Heart left ventricle (tissue), 16 donors: ENCODE results near the gene EIF4G3. TPM values are rescaled to one million over a fixed set of nuclear protein-coding genes. Genes with fewer than 3 reads are reported as not detected.

Source experiments
- ATAC-seq, 4 donors: fragments of 200-7000 bp; cut with Tn5 transposase; one replicate each; pipeline ENCODE4 v1.9.1; 2020 to 2022; ENCODE audit warnings: moderate library complexity in 4 of 4, mild to moderate bottlenecking in 3 of 4, moderate number of reproducible peaks in 1 of 4
- DNase-seq, 5 donors: peaks; one replicate each; pipeline ENCODE4 v3.0.0-alpha.2; 2020
- H3K27ac ChIP-seq, 12 donors: fragments of 200-600 bp; sonication (generic) in 4 of 12; one replicate each; pipeline versions ENCODE4 v1.5.0 to v1.8.0; 2016 to 2022; ENCODE audit warnings: mild to moderate bottlenecking in 2 of 12
- H3K27me3 ChIP-seq, 9 donors: fragments of 200-600 bp; sonication (generic) in 2 of 9; one replicate each; pipeline versions ENCODE4 v1.5.1 to v1.8.0; 2016 to 2022; ENCODE audit warnings: mild to moderate bottlenecking in 3 of 9
- H3K36me3 ChIP-seq, 9 donors: fragments of 200-600 bp; sonication (generic) in 2 of 9; one replicate each; pipeline versions ENCODE4 v1.5.0 to v1.8.0; 2018 to 2022; ENCODE audit warnings: mild to moderate bottlenecking in 2 of 9
- H3K4me1 ChIP-seq, 12 donors: fragments of 200-600 bp; sonication (generic) in 4 of 12; one replicate each; pipeline versions ENCODE4 v1.5.0 to v1.8.0; 2016 to 2022; ENCODE audit warnings: mild to moderate bottlenecking in 3 of 12
- H3K4me3 ChIP-seq, 12 donors: fragments of 200-600 bp; sonication (generic) in 4 of 12; one replicate each; pipeline versions ENCODE4 v1.5.0 to v1.8.0; 2017 to 2022; ENCODE audit warnings: mild to moderate bottlenecking in 9 of 12, moderate library complexity in 4 of 12
- H3K9me3 ChIP-seq, 12 donors: fragments of 200-600 bp; sonication (generic) in 4 of 12; one replicate each; pipeline versions ENCODE4 v1.5.0 to v1.8.0; 2016 to 2022; ENCODE audit warnings: mild to moderate bottlenecking in 1 of 12
- CTCF ChIP-seq, 12 donors: fragments of 200-600 bp; sonication (generic) in 4 of 12; IDR thresholded peaks; one replicate each; pipeline versions ENCODE4 v1.5.0 to v1.8.0; 2018 to 2022; ENCODE audit warnings: antibody characterized with exemption in 12 of 12, mild to moderate bottlenecking in 5 of 12
- POLR2A ChIP-seq, 2 donors: fragments of 450-650 bp; IDR thresholded peaks; one replicate each; pipeline ENCODE4 v1.6.1; 2017; ENCODE audit warnings: antibody characterized with exemption in 2 of 2, mild to moderate bottlenecking in 2 of 2, moderate library complexity in 2 of 2
- WGBS, 4 donors: extraction: QIAGEN DNeasy Blood & Tissue Kit in 2 of 4; methylation state at CpG; one replicate each; pipeline versions ENCODE4 v1.1.5 to v1.1.7; 2013 to 2018; 5-methylcytosine and 5-hydroxymethylcytosine counted together
- intact Hi-C, 10 donors: fragments of 100-400 bp; cut with DNase I; formaldehyde crosslinking; loops; one replicate each; pipeline versions ENCODE4 v1.11.1 to v1.14.2; 2022
- polyA plus RNA-seq, 2 donors: library from polyadenylated mRNA; stranded (reverse); fragments of 200-250 nt; gene quantifications; one replicate each; pipeline ENCODE4 v1.2.3, GENCODE V29; 2013
- total RNA-seq, 9 donors: library from RNA; depleted of rRNA in 2 of 9; stranded (reverse); fragments of >200 nt in 2 of 9; fragmentation: NEBNext Ultra II Directional in 3 of 9; extraction: Animal tissue kit (Norgen Biotek cat#: 25700) in 3 of 9; gene quantifications; one replicate each; pipeline versions ENCODE4 v1.1.0 to v1.2.4, GENCODE V29; 2016 to 2023
- donor health status: ischemic (EF 13 %, LVEDD 7.1; RV severe dilation, severe dysfunction).
- donor health status: healthy with polysubstance abuse.
- donor health status: DM: no; HTN: yes; CAD: no.
- donor health status: DM: no; HTN: no; CAD: no.
- donor health status: ischemic (EF 25% LVEDD 6.9; RV normal size, moderate dysfunction).
- donor health status: ischemic (EF 25% LVEDD 5.7; RV mildly dilated, moderate dysfunction).
- donor health status: healthy.
- donor health status: DM: yes; HTN: yes; CAD: no.
- donor health status: ischemic (EF 35%, LVEDD 5.7; RV mildly dilated, moderate dysfunction).
- donor health status: nonischemic (EF 11% LVEDD 7.7; RV severe dilation, severe dysfunction).
- donor health status: DM: yes; HTN: yes; CAD: no.
- donor health status: PGD.
- donor health status: ischemic (EF 29% LVEDD 5.4; RV normal size, mild dysfunction).
- donor health status: nonischemic (EF 23%, LVEDD 6.1; RV moderate dilation, normal function).

Gene EIF4G3
- total and polyA plus RNA-seq, 11 donors, result 14.6 to 49.0 (median 36.2) TPM

DNA sequence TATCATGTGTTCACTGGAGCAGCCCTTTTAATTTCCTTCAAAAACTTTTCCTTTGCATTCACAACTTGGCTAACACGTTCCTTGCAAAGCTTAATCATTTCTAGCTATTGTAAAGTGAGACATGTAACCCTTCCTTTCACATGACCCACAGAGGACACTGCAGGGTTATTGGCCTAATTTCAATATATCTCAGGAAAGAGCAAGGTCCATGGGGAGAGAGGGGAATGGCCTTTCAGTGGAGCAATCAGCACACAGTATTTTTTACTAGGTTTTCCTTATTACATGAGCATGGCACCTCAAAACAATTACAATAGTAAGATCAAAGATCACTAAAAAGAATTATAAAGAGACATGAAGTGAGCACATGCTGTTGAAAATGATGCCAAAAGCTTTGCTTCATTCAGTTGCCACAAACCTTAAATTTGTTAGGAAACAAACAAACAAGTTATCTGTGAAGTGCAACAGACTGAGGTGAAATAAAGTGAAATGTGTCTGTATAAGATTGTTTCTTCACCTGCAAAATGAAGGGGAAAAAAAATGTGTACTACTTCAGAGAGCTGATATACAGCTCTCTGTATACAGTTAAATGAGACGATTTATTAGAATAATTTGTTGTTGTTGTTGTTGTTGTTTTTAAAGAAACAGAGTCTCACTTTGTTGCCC lies 61.5 kb downstream of the EIF4G3 start:
- intact Hi-C loops, result no loop called here

GRCh38 chr1:21114431-21114830 lies 62.3 kb downstream of the EIF4G3 start:
- DNase-seq (no peak), ATAC-seq (no peak)
- Histone ChIP-seq H3K4me3 (no peak overlapping the region), H3K27me3 (no peaks in the 10 kb centered on the region), H3K4me1 (peaks cover 0 to 40% (median 10%) of the 10 kb centered on the region in 12 donors), H3K36me3 (no peaks in the 10 kb centered on the region), H3K9me3 (no peaks in the 10 kb centered on the region), H3K27ac (no peak overlapping the region)
- TF ChIP-seq POLR2A (IDR thresholded peaks at IDR 0.05), result no peak
- no peak for TF ChIP-seq CTCF (IDR thresholded peaks at IDR 0.05)
- 89 to 91% (median 90%) methylated on average over 4 of the region's 4 CpGs for WGBS, 4 donors
- intact Hi-C loops, result no loop called here

More for the DNA sequence above, 61.5 kb downstream of the EIF4G3 start:
- H3K27me3 ChIP-seq, result no peaks in the 10 kb centered on the region
- TF ChIP-seq POLR2A (IDR thresholded peaks at IDR 0.05) (no peak), CTCF (IDR thresholded peaks at IDR 0.05) (no peak)
- ATAC-seq (peak in 3 of 4 donors; percentile 38 to 41 (median 39)), DNase-seq (no peak)
- H3K9me3 ChIP-seq, result no peaks in the 10 kb centered on the region
- 51 to 68% (median 61%) methylated on average over 2 of the region's 2 CpGs for WGBS, 4 donors
- peaks cover 0 to 40% (median 10%) of the 10 kb centered on the region in 12 donors for H3K4me1 ChIP-seq
- no peak overlapping the region for H3K27ac ChIP-seq
- H3K4me3 ChIP-seq, result no peak overlapping the region
- no peaks in the 10 kb centered on the region for H3K36me3 ChIP-seq

DNA sequence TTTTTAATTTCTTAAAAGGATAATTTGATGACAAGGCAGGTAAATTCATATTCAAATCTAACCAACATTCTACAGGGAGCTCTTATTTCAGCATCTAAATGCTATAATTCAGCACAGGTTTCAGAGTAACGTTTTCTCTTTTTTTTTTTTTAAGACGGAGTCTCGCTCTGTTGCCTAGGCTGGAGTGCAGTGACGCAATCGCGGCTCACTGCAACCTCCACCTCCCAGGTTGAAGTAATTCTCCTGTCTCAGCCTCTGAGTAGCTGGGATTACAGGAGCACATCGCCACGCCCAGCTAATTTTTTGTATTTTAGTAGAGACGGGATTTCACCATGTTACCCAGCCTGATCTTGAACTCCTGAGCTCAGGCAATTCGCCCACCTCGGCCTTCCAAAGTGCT lies 66.5 kb downstream of the EIF4G3 start:
- Histone ChIP-seq H3K4me1 (peaks cover 0 to 32% (median 7%) of the 10 kb centered on the region in 12 donors), H3K4me3 (no peak overlapping the region), H3K36me3 (peaks cover 0 to 5% (median 0%) of the 10 kb centered on the region in 9 donors), H3K27ac (no peak overlapping the region), H3K27me3 (no peaks in the 10 kb centered on the region), H3K9me3 (no peaks in the 10 kb centered on the region)
- ATAC-seq (no peak), DNase-seq (no peak)
- 93 to 98% (median 97%) methylated on average over 11 of the region's 11 CpGs for WGBS, 4 donors
- intact Hi-C loops, result no loop called here
- TF ChIP-seq CTCF (IDR thresholded peaks at IDR 0.05) (no peak), POLR2A (IDR thresholded peaks at IDR 0.05) (no peak)

GRCh38 chr1:21106709-21107108 lies 70.0 kb downstream of the EIF4G3 start:
- intact Hi-C loops, result loop anchor here in 1 of 10 donors (10.0 kb wide), 1 partner anchor 88 kb away; no protein-coding TSS in a partner anchor
- DNase-seq, result no peak
- peaks cover 0 to 14% (median 2%) of the 10 kb centered on the region in 12 donors for H3K4me1 ChIP-seq

More at GRCh38 chr1:21106709-21107108, 70.0 kb downstream of the EIF4G3 start:
- TF ChIP-seq CTCF (IDR thresholded peaks at IDR 0.05) (no peak), POLR2A (IDR thresholded peaks at IDR 0.05) (no peak)
- Histone ChIP-seq H3K4me3 (no peak overlapping the region), H3K36me3 (peaks cover 0 to 18% (median 9%) of the 10 kb centered on the region in 9 donors), H3K27ac (no peak overlapping the region), H3K27me3 (no peaks in the 10 kb centered on the region), H3K9me3 (no peaks in the 10 kb centered on the region)
- no peak for ATAC-seq
- WGBS, 4 donors, result 77 to 93% (median 91%) methylated on average over 2 of the region's 2 CpGs
